Liver (tissue), 9 donors: ENCODE data around the gene HS3ST4. TPM values are rescaled to one million over a fixed set of nuclear protein-coding genes. Genes with fewer than 3 reads are reported as not detected.

Experiments used
- DNase-seq: peaks from one replicate; pipeline ENCODE4 v3.0.0-alpha.2; 2017; ENCODE audit warnings: low spot score
- H3K27ac ChIP-seq, 2 donors: one replicate each; pipeline ENCODE4 v1.7.0; 2013; ENCODE audit warnings: inconsistent platforms in 2 of 2, low read length in 2 of 2, control low read depth in 1 of 2, low read depth in 1 of 2, mild to moderate bottlenecking in 1 of 2
- H3K27me3 ChIP-seq, 4 donors: one replicate each; pipeline versions ENCODE4 v1.6.1 to v1.7.0; 2013; ENCODE audit warnings: low read length in 3 of 4, inconsistent platforms in 1 of 4, mild to moderate bottlenecking in 1 of 4, moderate library complexity in 1 of 4; ENCODE audit not compliant: control insufficient read depth in 4 of 4, insufficient read depth in 4 of 4
- H3K36me3 ChIP-seq, 4 donors: one replicate each; pipeline versions ENCODE4 v1.6.1 to v1.7.0; 2013; ENCODE audit warnings: low read length in 3 of 4, mild to moderate bottlenecking in 3 of 4, low read depth in 1 of 4, moderate library complexity in 1 of 4; ENCODE audit not compliant: control insufficient read depth in 4 of 4, insufficient read depth in 3 of 4
- H3K4me1 ChIP-seq, 4 donors: one replicate each; pipeline versions ENCODE4 v1.6.1 to v1.7.0; 2013; ENCODE audit warnings: low read length in 3 of 4, mild to moderate bottlenecking in 3 of 4, moderate library complexity in 1 of 4; ENCODE audit not compliant: control insufficient read depth in 4 of 4, insufficient read depth in 4 of 4
- H3K4me3 ChIP-seq, 3 donors: one replicate each; pipeline versions ENCODE4 v1.6.1 to v1.7.0; 2013; ENCODE audit warnings: low read length in 3 of 3, control low read depth in 1 of 3, low read depth in 1 of 3, mild to moderate bottlenecking in 1 of 3
- H3K9ac ChIP-seq, 2 donors: one replicate each; pipeline ENCODE4 v1.7.0; 2013; ENCODE audit warnings: low read length in 2 of 2, mild to moderate bottlenecking in 2 of 2, moderate library complexity in 2 of 2, control low read depth in 1 of 2, low read depth in 1 of 2
- H3K9me3 ChIP-seq, 4 donors: one replicate each; pipeline versions ENCODE4 v1.6.1 to v1.7.0; 2013; ENCODE audit warnings: low read length in 3 of 4; ENCODE audit not compliant: control insufficient read depth in 4 of 4
- CTCF ChIP-seq: fragments of 150-350 bp; IDR thresholded peaks from 2 replicates; pipeline ENCODE4 v1.5.1; 2017; ENCODE audit warnings: improper control_type of control experiment, low read depth, low read length; ENCODE audit not compliant: missing input control
- EGR1 ChIP-seq, 2 donors: IDR thresholded peaks; 2 replicates each; pipeline ENCODE4 v1.6.1; 2016 to 2018; ENCODE audit warnings: antibody characterized with exemption in 2 of 2, low read depth in 2 of 2
- FOXA1 ChIP-seq: IDR thresholded peaks from 2 replicates; pipeline ENCODE4 v1.6.1; 2016; ENCODE audit warnings: antibody characterized with exemption
- FOXA2 ChIP-seq: IDR thresholded peaks from 2 replicates; pipeline ENCODE4 v1.6.1; 2016; ENCODE audit warnings: antibody characterized with exemption
- GABPA ChIP-seq, 2 donors: IDR thresholded peaks in 1 of 2; conservative IDR thresholded peaks in 1 of 2; 2 replicates each; pipeline ENCODE4 v1.6.1; 2016; ENCODE audit warnings: antibody characterized with exemption in 2 of 2, mild to moderate bottlenecking in 1 of 2, moderate library complexity in 1 of 2
- JUND ChIP-seq, 2 donors: IDR thresholded peaks; 2 replicates each; pipeline ENCODE4 v1.6.1; 2016; ENCODE audit warnings: antibody characterized with exemption in 2 of 2
- RAD21 ChIP-seq, 2 donors: IDR thresholded peaks; 2 replicates each; pipeline ENCODE4 v1.6.1; 2016; ENCODE audit warnings: antibody characterized with exemption in 2 of 2, mild to moderate bottlenecking in 2 of 2
- REST ChIP-seq: IDR thresholded peaks from 2 replicates; pipeline ENCODE4 v1.6.1; 2016; ENCODE audit warnings: antibody characterized with exemption, mild to moderate bottlenecking
- TAF1 ChIP-seq: conservative IDR thresholded peaks from 2 replicates; pipeline ENCODE4 v1.6.1; 2016; ENCODE audit warnings: antibody characterized with exemption, mild to moderate bottlenecking
- YY1 ChIP-seq: IDR thresholded peaks from 2 replicates; pipeline ENCODE4 v1.6.1; 2016; ENCODE audit warnings: antibody characterized with exemption, mild to moderate bottlenecking
- ZBTB33 ChIP-seq: IDR thresholded peaks from 2 replicates; pipeline ENCODE4 v1.6.1; 2016; ENCODE audit warnings: antibody characterized with exemption
- WGBS: extraction: QIAGEN DNeasy Blood & Tissue Kit; methylation state at CpG from one replicate; pipeline ENCODE4 v1.1.7; 2013; 5-methylcytosine and 5-hydroxymethylcytosine counted together
- polyA plus RNA-seq, 2 donors: library from polyadenylated mRNA; stranded (reverse) in 1 of 2; unstranded in 1 of 2; fragments of 200-250 nt in 1 of 2; fragments of >200 nt in 1 of 2; fragmentation: Nextera tagmentation in 1 of 2; extraction: Ambion mirVana in 1 of 2; gene quantifications; one replicate each; pipeline versions ENCODE4 v1.2.1 to v1.2.3, GENCODE V29; 2013 to 2015
- total RNA-seq, 2 donors: library from RNA; depleted of rRNA; stranded (reverse); fragments of >200 nt; gene quantifications; one replicate each; pipeline ENCODE4 v1.2.3, GENCODE V29; 2014
- donor health status: healthy.
- donor health status: healthy.
- donor health status: healthy.
- donor health status: healthy.
- donor health status: healthy.

The HS3ST4 gene
- total and polyA plus RNA-seq, 4 donors = not detected

GRCh38 chr16:25786748-25787147 lies 95.0 kb downstream of the HS3ST4 start (continued):
- TF ChIP-seq REST = no peak
- TF ChIP-seq YY1 = no peak
- TF ChIP-seq RAD21 (IDR thresholded peaks at IDR 0.05) = no peak
- TF ChIP-seq FOXA2 = no peak
- TF ChIP-seq EGR1 (IDR thresholded peaks at IDR 0.05; ENCODE audit: low read depth in 2 of 2) = no peak
- no peak for TF ChIP-seq GABPA (IDR thresholded peaks at IDR 0.05 in 1 of 2, conservative IDR thresholded peaks at IDR 0.05 in 1 of 2)

- Histone ChIP-seq H3K36me3 (no peaks in the 10 kb centered on the region), H3K27me3 (peaks cover 0 to 4% (median 1%) of the 10 kb centered on the region in 4 donors)
- 77% methylated on average over 1 of the region's 1 CpG for WGBS
These were observed 96.9 kb downstream of the HS3ST4 start for GRCh38 chr16:25788637-25789036.

More at GRCh38 chr16:25788637-25789036, 96.9 kb downstream of the HS3ST4 start:
- H3K4me1 ChIP-seq = no peaks in the 10 kb centered on the region
- no peak overlapping the region for H3K9ac ChIP-seq
- H3K9me3 ChIP-seq = no peaks in the 10 kb centered on the region
- TF ChIP-seq REST (no peak), CTCF (no peak), TAF1 (no peak), FOXA2 (no peak), JUND (IDR thresholded peaks at IDR 0.05) (no peak), FOXA1 (no peak), YY1 (no peak), ZBTB33 (no peak)
- no peak overlapping the region for H3K4me3 ChIP-seq
- DNase-seq = no peak
- H3K27ac ChIP-seq = no peak overlapping the region
